PFSK-1 (cell line): Measurements from ENCODE around the gene HSPA14.

Experiments used
- FOXP2 ChIP-seq: optimal IDR thresholded peaks from 2 replicates; pipeline ENCODE3; 2011; ENCODE audit warnings: borderline replicate concordance, control low read depth, inconsistent platforms; ENCODE audit not compliant: insufficient read depth; ENCODE audit errors: extremely low read length, extremely low read depth
- POLR2AphosphoS5 ChIP-seq: IDR thresholded peaks from 2 replicates; pipeline ENCODE4 v1.6.1; 2012; ENCODE audit warnings: low read depth, mild to moderate bottlenecking, control low read depth, low read length, moderate library complexity
- SIN3A ChIP-seq: IDR thresholded peaks from 2 replicates; pipeline ENCODE4 v1.6.1; 2012; ENCODE audit warnings: mild to moderate bottlenecking, low read length, moderate library complexity, borderline replicate concordance; ENCODE audit not compliant: insufficient read depth
- TAF1 ChIP-seq: IDR thresholded peaks from 2 replicates; pipeline ENCODE4 v1.6.1; 2012; ENCODE audit warnings: low read length, control low read depth, borderline replicate concordance; ENCODE audit not compliant: insufficient read depth
- TF ChIP-seq, protein P1 (sequence below), 2 experiments: IDR thresholded peaks; 2 replicates each; pipeline versions ENCODE4 v1.6.1 to v1.8.0; 2011 to 2012; ENCODE audit warnings: low read depth in 2 of 2, low read length in 2 of 2, control low read depth in 1 of 2, inconsistent platforms in 1 of 2, mild to moderate bottlenecking in 1 of 2, moderate library complexity in 1 of 2; ENCODE audit not compliant: insufficient read depth in 1 of 2

The HSPA14 gene

DNA sequence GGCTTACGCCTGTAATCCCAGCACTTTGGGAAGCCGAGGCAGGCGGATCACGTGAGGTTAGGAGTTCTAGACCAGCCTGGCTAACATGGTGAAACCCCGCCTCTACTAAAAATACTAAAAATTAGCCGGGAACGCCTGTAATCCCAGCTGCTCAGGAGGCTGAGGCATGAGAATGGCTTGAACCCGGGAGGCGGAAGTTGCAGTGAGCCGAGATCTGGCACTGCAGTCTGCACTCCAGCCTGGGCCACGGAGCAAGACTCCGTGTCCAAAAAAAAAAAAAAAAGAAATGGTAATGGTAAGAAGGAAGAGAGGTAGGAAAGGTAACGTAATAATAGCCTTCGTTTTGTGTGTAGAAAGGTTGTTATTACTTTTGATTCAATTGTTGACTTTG, 1.2 kb downstream of the HSPA14 start:
- no peak for TF ChIP-seq POLR2AphosphoS5
- TF ChIP-seq, protein P1, sequence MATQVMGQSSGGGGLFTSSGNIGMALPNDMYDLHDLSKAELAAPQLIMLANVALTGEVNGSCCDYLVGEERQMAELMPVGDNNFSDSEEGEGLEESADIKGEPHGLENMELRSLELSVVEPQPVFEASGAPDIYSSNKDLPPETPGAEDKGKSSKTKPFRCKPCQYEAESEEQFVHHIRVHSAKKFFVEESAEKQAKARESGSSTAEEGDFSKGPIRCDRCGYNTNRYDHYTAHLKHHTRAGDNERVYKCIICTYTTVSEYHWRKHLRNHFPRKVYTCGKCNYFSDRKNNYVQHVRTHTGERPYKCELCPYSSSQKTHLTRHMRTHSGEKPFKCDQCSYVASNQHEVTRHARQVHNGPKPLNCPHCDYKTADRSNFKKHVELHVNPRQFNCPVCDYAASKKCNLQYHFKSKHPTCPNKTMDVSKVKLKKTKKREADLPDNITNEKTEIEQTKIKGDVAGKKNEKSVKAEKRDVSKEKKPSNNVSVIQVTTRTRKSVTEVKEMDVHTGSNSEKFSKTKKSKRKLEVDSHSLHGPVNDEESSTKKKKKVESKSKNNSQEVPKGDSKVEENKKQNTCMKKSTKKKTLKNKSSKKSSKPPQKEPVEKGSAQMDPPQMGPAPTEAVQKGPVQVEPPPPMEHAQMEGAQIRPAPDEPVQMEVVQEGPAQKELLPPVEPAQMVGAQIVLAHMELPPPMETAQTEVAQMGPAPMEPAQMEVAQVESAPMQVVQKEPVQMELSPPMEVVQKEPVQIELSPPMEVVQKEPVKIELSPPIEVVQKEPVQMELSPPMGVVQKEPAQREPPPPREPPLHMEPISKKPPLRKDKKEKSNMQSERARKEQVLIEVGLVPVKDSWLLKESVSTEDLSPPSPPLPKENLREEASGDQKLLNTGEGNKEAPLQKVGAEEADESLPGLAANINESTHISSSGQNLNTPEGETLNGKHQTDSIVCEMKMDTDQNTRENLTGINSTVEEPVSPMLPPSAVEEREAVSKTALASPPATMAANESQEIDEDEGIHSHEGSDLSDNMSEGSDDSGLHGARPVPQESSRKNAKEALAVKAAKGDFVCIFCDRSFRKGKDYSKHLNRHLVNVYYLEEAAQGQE (IDR thresholded peaks at IDR 0.05; ENCODE audit: insufficient read depth in 1 of 2, low read depth in 2 of 2, low read length in 2 of 2): no peak
- TF ChIP-seq TAF1: no peak
- no peak for TF ChIP-seq SIN3A
- no peak for TF ChIP-seq FOXP2

DNA sequence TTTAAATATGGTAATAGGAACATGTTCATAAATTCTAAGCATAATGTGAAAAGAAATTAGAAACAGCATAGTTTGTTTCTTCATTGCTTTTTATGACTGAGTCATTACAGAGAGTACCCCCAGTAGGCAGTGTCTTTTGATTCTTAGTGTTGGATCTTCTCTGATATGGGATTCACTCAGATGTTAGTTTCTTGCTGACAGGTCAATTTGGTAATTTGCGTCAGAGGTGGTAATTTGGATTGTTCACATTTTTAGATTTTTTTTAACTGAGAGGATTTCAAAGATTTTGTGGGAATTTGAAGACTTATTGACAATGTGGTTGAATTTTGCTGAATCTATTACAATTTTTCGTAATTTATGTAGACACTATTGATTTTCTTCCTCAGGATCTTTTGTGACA, 2.1 kb downstream of the HSPA14 start:
- TF ChIP-seq POLR2AphosphoS5 (no peak), TAF1 (no peak), FOXP2 (no peak), SIN3A (no peak)
- TF ChIP-seq, protein P1 (IDR thresholded peaks at IDR 0.05; ENCODE audit: insufficient read depth in 1 of 2, low read depth in 2 of 2, low read length in 2 of 2): no peak

DNA sequence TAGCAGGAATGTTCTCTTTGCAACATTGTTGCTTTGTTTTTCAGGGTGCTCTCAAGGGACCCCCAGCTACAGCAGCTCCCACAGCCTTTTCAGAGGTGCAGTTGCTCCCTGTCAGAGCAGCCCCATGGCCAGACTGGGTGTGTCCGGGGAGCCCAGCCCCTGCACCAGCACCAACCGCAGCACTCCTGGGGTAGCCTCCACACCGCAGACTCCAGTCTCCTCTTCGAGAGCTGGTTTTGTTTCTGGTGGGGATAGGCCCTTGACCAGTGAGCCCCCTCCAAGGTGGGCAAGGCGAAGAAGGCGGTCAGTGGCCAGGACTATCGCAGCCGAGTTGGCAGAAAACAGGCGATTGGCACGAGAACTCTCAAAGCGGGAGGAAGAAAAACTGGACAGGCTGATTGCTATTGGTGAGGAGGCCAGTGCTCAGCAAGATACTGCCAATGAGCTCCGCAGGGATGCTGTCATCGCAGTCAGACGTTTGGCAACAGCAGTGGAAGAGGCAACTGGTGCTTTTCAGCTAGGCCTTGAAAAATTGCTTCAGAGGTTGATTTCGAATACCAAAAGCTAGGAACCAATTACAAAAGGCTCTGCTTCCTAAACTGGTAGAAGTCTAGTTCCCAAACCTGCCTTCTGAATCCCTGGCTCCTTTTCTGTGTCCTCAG, 5.4 kb downstream of the HSPA14 start:
- TF ChIP-seq FOXP2 (no peak), TAF1 (no peak), SIN3A (no peak), POLR2AphosphoS5 (no peak)
- TF ChIP-seq, protein P1 (IDR thresholded peaks at IDR 0.05; ENCODE audit: insufficient read depth in 1 of 2, low read depth in 2 of 2, low read length in 2 of 2): no peak

DNA sequence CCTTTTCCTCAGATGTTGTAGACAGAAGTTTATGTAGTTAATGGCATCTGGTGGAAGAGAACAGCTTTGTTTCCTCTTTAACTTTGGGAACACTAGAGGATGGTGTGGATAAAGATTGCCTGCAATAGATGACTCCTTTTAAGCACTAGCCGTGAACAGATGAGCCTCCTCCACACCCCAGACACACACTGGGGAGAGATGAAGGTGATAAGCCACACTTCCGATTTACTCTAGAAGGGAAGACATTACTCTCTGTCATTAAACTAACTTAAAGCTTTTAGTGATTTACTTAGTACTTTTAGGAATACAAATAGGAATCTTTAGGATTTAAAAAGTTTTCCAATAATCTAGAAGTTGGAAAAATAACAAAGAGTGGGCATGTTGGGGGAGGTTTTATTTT, 6.8 kb downstream of the HSPA14 start:
- no peak for TF ChIP-seq FOXP2
- TF ChIP-seq POLR2AphosphoS5: no peak
- no peak for TF ChIP-seq TAF1
- TF ChIP-seq, protein P1 (IDR thresholded peaks at IDR 0.05; ENCODE audit: insufficient read depth in 1 of 2, low read depth in 2 of 2, low read length in 2 of 2): no peak
- no peak for TF ChIP-seq SIN3A

DNA sequence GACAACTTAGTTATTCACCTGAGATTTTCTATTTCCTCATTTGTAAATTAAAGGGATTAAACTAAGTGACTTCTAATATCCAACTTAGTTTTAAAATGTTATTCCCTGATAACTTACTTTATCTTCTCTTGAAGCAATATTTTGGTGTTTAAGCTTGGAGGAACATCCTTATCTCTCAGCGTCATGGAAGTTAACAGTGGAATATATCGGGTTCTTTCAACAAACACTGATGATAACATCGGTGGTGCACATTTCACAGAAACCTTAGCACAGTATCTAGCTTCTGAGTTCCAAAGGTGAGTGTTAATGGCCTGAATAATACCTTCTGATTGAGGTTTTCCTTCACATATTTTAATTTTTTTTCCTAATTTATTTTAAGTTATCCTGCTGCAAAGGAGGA, 14.1 kb downstream of the HSPA14 start:
- no peak for TF ChIP-seq FOXP2
- TF ChIP-seq POLR2AphosphoS5: no peak
- no peak for TF ChIP-seq TAF1
- TF ChIP-seq, protein P1 (IDR thresholded peaks at IDR 0.05; ENCODE audit: insufficient read depth in 1 of 2, low read depth in 2 of 2, low read length in 2 of 2): no peak
- no peak for TF ChIP-seq SIN3A
